Right ventricle myocardium superior (tissue), 1 donor: Measurements from ENCODE around the gene WWTR1. TPM values are rescaled to one million over a fixed set of nuclear protein-coding genes. Genes with fewer than 3 reads are reported as not detected.

ENCODE experiments used
- ATAC-seq: fragments of 200-7000 bp; cut with Tn5 transposase; one replicate; pipeline ENCODE4 v1.9.1; 2020; ENCODE audit warnings: mild to moderate bottlenecking; ENCODE audit not compliant: poor library complexity
- DNase-seq: peaks from one replicate; pipeline ENCODE4 v3.0.0-alpha.2; 2020
- intact Hi-C: fragments of 100-400 bp; cut with DNase I; formaldehyde crosslinking; loops from one replicate; pipeline ENCODE4 v1.11.2; 2022
- total RNA-seq: library from RNA; stranded (reverse); fragmentation: NEBNext Ultra II Directional; extraction: Animal tissue kit (Norgen Biotek cat#: 25700); gene quantifications from one replicate; pipeline ENCODE4 v1.2.1, GENCODE V29; 2021
- donor health status: DM: no; HTN: yes; CAD: no; lungs with severe emphysema.

WWTR1 gene
- total RNA-seq, 1 donor from 2014 or later, result 37.9 TPM

GRCh38 chr3:149495581-149496125, 162.2 kb downstream of the WWTR1 start:
- no peak for ATAC-seq
- intact Hi-C loops, result no loop called here
- DNase-seq, result no peak

GRCh38 chr3:149494759-149495580, 162.9 kb downstream of the WWTR1 start:
- intact Hi-C loops, result loop anchor here (5.0 kb wide), 1 partner anchor 277 kb away; no protein-coding TSS in a partner anchor
- ATAC-seq (no peak), DNase-seq (no peak)

- intact Hi-C loops, result loop anchor here (5.0 kb wide), 1 partner anchor 278 kb away; no protein-coding TSS in a partner anchor
- ATAC-seq (peak; percentile 74), DNase-seq (peak; percentile 55)
Measured at GRCh38 chr3:149494022-149494758, 163.6 kb downstream of the WWTR1 start.

GRCh38 chr3:149493315-149494021, 164.4 kb downstream of the WWTR1 start:
- ATAC-seq, result no peak

GRCh38 chr3:149490260-149490971, 167.4 kb downstream of the WWTR1 start:
- DNase-seq, result no peak
- intact Hi-C loops, result loop anchor here (5.0 kb wide), 1 partner anchor 282 kb away; no protein-coding TSS in a partner anchor
- ATAC-seq, result no peak

More at GRCh38 chr3:149493315-149494021, 164.4 kb downstream of the WWTR1 start:
- intact Hi-C loops, result loop anchor here (5.0 kb wide), 1 partner anchor 279 kb away; no protein-coding TSS in a partner anchor
- DNase-seq, result no peak

GRCh38 chr3:149489060-149489690, 168.7 kb downstream of the WWTR1 start:
- DNase-seq (no peak), ATAC-seq (no peak)
- intact Hi-C loops, result no loop called here

- intact Hi-C loops, result no loop called here
- DNase-seq, result no peak
- no peak for ATAC-seq
Measured at GRCh38 chr3:149487598-149488197, 170.1 kb downstream of the WWTR1 start.

GRCh38 chr3:149486726-149487125, 171.1 kb downstream of the WWTR1 start:
- no peak for ATAC-seq
- intact Hi-C loops, result no loop called here
- no peak for DNase-seq

GRCh38 chr3:149481491-149481890, 176.3 kb downstream of the WWTR1 start:
- intact Hi-C loops, result loop anchor here (5.0 kb wide), 1 partner anchor 124 kb away; no protein-coding TSS in a partner anchor
- ATAC-seq (no peak), DNase-seq (no peak)

GRCh38 chr3:149481056-149481455, 176.8 kb downstream of the WWTR1 start:
- ATAC-seq, result no peak
- intact Hi-C loops, result loop anchor here (5.0 kb wide), 1 partner anchor 124 kb away; no protein-coding TSS in a partner anchor
- no peak for DNase-seq

- ATAC-seq (peak; percentile 97), DNase-seq (peak; percentile 85)
- intact Hi-C loops, result loop anchor here (5.0 kb wide), 1 partner anchor 123 kb away; no protein-coding TSS in a partner anchor
Measured at GRCh38 chr3:149480326-149481017, 177.4 kb downstream of the WWTR1 start.

- intact Hi-C loops, result loop anchor here (5.0 kb wide), 2 partner anchors 87 to 122 kb away; no protein-coding TSS in a partner anchor
- DNase-seq (no peak), ATAC-seq (peak; percentile 38)
Measured at GRCh38 chr3:149479621-149480325, 178.1 kb downstream of the WWTR1 start.

GRCh38 chr3:149476225-149476624, 181.6 kb downstream of the WWTR1 start:
- DNase-seq (peak; percentile 39), ATAC-seq (no peak)
- intact Hi-C loops, result loop anchor here (5.0 kb wide), 1 partner anchor 84 kb away; no protein-coding TSS in a partner anchor

- intact Hi-C loops, result loop anchor here (5.0 kb wide), 1 partner anchor 83 kb away; no protein-coding TSS in a partner anchor
- DNase-seq (no peak), ATAC-seq (no peak)
Measured at GRCh38 chr3:149475451-149476060, 182.3 kb downstream of the WWTR1 start.

- intact Hi-C loops, result no loop called here
- DNase-seq (no peak), ATAC-seq (no peak)
Measured at GRCh38 chr3:149474250-149474817, 183.5 kb downstream of the WWTR1 start, which contains the start of gene TM4SF4. Gene TM4SF4 (plus strand): TSS chr3:149474697. CDS start chr3:149474878, 181 bp downstream.
